Heart left ventricle (tissue), 13 donors: ENCODE data around the gene FAM53B.

Source experiments
- POLR2A ChIP-seq, 2 donors: fragments of 450-650 bp; IDR thresholded peaks; one replicate each; pipeline ENCODE4 v1.6.1; 2017; ENCODE audit warnings: antibody characterized with exemption in 2 of 2, mild to moderate bottlenecking in 2 of 2, moderate library complexity in 2 of 2
- TF ChIP-seq, protein P1 (sequence below), 12 donors: fragments of 200-600 bp; sonication (generic) in 4 of 12; IDR thresholded peaks; one replicate each; pipeline versions ENCODE4 v1.5.0 to v1.8.0; 2018 to 2022; ENCODE audit warnings: antibody characterized with exemption in 12 of 12, mild to moderate bottlenecking in 5 of 12
- donor health status: ischemic (EF 13 %, LVEDD 7.1; RV severe dilation, severe dysfunction).
- donor health status: DM: no; HTN: yes; CAD: no.
- donor health status: DM: no; HTN: no; CAD: no.
- donor health status: ischemic (EF 25% LVEDD 6.9; RV normal size, moderate dysfunction).
- donor health status: ischemic (EF 25% LVEDD 5.7; RV mildly dilated, moderate dysfunction).
- donor health status: ischemic (EF 35%, LVEDD 5.7; RV mildly dilated, moderate dysfunction).
- donor health status: nonischemic (EF 11% LVEDD 7.7; RV severe dilation, severe dysfunction).
- donor health status: DM: yes; HTN: yes; CAD: no.
- donor health status: PGD.
- donor health status: ischemic (EF 29% LVEDD 5.4; RV normal size, mild dysfunction).
- donor health status: nonischemic (EF 23%, LVEDD 6.1; RV moderate dilation, normal function).

GRCh38 chr10:124632566-124632965 lies 111.6 kb downstream of the FAM53B start:
- TF ChIP-seq, protein P1, sequence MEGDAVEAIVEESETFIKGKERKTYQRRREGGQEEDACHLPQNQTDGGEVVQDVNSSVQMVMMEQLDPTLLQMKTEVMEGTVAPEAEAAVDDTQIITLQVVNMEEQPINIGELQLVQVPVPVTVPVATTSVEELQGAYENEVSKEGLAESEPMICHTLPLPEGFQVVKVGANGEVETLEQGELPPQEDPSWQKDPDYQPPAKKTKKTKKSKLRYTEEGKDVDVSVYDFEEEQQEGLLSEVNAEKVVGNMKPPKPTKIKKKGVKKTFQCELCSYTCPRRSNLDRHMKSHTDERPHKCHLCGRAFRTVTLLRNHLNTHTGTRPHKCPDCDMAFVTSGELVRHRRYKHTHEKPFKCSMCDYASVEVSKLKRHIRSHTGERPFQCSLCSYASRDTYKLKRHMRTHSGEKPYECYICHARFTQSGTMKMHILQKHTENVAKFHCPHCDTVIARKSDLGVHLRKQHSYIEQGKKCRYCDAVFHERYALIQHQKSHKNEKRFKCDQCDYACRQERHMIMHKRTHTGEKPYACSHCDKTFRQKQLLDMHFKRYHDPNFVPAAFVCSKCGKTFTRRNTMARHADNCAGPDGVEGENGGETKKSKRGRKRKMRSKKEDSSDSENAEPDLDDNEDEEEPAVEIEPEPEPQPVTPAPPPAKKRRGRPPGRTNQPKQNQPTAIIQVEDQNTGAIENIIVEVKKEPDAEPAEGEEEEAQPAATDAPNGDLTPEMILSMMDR (IDR thresholded peaks at IDR 0.05), result no peak
- no peak for TF ChIP-seq POLR2A (IDR thresholded peaks at IDR 0.05)
